Hindlimb muscle (tissue), 1 donor: ENCODE results near the gene TNS3. TPM values are rescaled to one million over a fixed set of nuclear protein-coding genes. Genes with fewer than 3 reads are reported as not detected.

Experiments
- DNase-seq: peaks from one replicate; pipeline ENCODE4 v3.0.0-alpha.2; 2013
- polyA plus RNA-seq: library from polyadenylated mRNA; unstranded; fragments of 120-200 nt; gene quantifications from one replicate; pipeline ENCODE4 v1.2.1, GENCODE V29; 2013; ENCODE audit not compliant: insufficient read length

TNS3 gene
- polyA plus RNA-seq, 1 donor = 24.9 TPM

DNA sequence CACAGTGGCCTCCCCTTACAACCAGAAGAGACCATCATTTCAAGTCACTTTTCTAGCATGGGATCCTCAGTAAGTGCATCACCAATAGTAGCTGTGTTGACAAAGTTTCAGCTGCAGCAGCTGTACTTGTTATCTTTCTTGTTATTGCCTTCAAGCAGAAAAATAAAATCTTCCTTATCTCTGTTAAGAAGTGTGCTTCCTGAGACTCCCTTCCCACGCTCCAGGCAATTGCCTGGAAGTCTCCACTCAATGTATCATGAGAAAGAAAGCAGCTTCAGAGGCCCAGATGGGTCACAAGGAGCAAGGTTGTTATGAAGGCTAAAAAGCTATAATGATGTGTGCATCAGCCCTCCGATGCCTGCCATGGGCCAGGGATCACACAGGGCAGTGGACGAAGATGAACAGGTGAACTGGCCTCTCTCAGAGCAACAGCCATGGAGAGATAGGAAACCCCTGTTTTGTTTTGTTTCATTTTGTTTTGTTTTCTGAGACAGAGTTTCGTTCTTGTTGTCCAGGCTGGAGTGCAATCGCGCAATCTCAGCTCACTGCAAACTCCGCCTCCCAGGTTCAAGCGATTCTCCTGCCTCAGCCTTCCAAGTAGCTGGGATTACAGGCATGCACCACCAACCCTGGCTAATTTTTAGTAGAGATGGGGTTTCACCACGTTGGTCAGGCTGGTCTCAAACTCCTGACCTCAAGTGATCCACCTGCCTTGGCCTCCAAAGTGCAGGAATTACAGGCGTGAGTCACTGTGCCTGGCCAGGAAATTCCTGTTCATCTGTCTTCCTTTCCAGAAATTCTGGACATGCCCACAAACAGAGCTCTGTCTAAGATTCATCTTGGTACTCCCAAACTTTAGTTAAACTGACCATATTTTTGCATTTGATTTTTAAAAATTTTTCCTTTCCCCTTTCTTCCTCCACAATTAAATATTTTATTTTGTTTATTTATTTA, 340.5 kb downstream of the TNS3 start:
- no peak for DNase-seq

DNA sequence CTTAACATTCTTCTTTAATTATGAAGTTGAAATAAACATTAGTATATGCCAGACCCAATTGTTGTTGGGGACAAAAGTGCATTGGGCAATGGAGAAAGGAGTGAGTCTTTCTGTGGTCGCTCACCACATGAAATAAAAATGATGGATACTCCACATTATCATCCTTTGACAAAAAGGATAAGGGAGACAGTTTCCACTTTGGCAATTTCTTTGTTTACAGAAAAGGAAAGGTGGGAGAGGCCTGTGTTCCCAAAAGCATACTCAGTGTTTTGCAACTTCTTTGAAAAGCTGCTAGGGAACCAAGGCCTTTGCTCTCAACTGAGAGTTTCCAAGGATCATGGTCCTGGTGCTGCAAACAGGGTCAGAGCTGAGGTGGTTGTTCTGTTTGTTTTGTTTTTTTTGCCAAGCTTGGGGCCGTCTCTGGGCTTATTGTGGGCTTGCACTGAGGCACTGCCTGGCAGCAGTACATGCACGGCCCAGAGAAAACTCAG, 341.9 kb downstream of the TNS3 start:
- peak; percentile 40 for DNase-seq

DNA sequence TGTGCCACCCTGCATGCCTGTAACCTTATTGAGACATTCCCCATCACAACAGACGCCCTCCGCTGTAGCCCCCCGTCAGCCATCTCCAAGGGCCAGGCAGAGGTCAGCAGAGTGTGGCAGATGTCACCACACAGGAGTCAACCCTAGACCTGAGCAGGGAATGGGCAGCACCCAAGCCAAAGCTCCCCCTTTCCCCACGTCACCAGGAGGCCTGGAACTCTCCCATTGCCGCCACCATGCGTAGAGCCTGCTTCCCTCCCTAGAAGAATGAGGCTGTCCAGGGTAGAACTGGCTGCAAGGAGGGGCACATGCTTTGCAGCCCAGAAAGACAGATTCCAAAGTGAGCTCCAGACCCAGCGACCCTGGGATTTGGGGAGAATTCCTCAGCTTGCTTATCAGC, 342.9 kb downstream of the TNS3 start:
- DNase-seq = no peak

DNA sequence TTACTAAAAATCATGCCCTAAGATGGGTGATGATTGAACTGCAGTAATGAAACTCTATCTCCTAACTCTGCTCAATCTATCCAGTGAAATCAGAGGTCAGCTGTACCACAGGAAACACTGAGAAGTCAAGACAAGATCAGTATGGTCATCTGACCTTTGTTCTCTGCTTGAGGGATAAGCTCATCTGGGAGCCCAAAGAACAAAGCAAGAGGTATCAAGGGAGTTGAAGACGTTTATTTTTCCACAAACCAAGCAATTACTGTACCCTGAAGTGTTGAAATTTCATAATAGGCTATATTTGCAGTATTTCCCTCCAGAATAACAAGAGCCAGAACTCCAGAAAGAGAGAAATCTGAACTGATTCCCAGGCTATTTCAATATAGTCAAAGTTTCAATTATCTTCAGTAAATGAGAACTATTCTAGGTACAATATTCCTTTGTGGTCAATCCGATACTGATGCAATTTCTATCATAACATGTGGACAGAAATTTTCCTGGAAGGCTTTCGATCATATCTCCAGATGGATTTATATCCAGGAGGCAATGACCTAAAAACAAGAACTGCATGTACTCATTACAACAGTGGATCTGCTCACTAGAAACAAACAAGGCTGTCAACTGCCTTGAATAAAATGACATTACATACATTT, 345.3 kb downstream of the TNS3 start:
- DNase-seq = no peak

DNA sequence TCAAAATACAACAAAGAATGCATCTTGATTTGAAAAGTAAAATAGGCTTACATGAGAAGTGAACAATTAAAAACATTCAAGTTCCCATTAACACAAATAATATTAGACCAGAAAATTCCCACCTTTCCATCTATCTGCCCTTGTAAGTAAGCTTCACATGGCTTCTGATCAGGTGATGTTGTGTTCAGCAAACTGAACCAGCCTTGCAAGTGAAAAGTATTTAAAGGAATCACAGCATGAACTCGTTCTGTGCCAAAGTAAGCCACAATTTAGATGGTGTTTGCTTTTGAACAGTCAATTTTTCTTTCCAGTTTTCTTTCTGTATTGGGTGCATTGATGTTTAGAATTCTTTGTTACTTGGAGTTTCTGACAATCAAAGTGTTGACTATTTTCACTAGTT, 347.9 kb downstream of the TNS3 start:
- no peak for DNase-seq

DNA sequence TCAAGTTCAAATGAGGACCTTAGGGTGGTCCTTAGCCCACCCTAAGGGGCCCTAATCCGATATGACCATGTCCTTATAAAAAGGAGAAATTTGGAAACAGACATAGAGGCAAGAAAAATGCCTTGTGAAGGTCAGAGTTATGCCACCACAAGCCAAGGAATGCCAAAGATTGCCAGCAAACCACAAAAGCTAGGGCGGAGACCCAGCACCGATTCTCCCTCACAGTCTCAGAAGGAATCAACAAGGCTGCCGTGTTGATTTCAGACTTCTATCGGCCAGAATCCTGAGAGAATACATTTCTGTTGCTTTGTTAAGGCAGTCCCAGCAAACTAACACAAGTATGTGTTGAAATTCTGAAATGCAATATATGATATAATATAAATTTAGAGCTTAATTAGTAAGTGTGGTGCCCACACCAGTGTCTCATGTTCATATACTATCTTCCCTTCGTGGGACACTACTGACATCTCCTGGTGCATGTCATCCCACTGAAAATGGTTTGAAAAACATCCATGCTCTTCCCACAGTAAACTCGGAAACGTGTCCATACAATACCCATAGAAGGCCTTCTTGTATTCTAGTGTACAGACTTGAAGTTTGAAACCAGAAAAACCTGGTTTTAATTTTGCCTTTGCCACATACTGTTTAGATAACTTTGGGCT, 349.0 kb downstream of the TNS3 start:
- DNase-seq = no peak

DNA sequence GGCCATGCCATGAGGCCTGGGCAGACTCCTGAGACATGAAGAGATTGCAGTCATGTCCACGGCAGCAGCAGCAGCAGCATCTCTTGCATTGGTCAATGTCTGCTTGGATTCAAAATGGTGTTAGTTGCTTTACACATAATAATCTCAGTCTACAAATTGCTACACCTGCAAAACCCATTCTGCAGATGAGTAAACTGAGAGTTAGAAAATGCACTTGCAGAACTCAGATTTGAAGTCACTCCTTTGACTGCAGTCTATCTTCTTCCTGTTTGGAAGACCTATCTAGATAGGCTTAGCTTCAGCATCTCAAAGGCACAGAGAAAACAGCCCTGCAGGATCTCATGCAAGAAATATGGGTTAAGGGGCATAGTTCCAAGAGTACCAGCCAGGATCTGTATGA, 350.3 kb downstream of the TNS3 start:
- DNase-seq = no peak

DNA sequence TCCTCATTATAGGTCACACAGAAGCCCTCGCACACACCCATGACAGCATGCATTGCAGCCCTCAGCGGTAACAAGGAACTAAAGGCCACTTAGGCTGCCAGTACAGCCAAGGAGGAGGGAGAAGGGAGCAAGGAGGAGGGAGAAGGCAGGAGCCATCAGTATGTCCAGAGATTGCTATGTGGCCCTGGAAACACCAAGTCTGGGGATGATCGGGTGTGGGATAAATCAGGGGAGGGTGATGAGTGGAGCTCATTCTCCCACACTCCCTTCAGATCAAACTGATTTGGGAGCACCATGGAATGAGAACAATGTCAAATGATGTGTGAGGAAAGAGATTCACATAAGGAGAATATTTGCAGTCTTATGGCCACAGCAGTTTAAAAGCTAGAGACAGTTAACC, 350.9 kb downstream of the TNS3 start:
- DNase-seq = no peak

DNA sequence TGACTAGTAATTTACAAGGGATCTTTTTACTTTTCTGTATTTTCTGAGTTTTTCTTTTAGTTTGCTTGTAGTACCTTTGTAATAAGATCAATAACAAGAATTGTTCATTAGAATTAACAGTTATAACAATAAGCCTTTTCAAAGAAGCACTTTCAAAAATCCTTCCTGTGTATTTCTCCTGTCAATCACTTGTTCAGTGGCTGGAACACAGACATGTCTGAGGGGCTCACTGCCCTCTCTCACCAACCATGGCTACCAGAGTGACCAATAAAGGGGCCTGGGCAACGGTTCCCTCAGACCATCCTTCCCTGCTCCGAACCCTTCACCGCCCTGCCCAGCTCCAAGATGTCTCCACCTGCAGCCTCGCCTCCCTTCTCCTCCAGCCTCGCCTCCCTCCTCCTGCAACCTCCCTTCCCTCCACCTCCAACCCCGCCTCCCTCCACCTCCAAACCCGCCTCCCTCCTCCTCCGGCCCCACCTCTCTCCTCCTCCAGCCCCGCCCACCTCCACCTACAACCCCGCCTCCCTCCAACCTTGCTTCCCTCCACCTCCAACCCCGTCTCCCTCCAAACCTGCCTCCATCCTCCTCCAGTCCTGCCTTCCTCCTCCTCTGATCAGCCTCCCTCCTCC, 353.4 kb downstream of the TNS3 start:
- no peak for DNase-seq

DNA sequence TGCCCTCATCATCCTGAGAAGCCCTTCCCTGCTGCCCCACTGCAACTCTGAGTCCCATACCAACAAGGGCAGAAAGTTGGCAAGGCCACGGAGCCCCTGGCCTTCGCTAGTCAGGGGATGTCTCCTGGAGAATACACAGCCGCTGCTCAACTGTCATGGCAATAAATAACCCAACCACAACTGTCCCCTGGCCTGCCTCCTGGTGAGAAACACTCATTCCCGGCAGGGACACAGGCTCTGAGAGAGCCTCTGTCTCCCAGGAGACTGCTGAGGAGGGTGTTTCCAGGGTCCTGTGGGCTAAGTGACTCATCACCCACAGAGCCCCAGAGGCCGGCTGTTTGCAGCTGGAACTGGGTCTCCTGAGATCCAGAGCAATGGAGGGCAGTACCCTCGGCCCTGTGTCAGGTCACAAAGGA, 354.1 kb downstream of the TNS3 start:
- DNase-seq = no peak

DNA sequence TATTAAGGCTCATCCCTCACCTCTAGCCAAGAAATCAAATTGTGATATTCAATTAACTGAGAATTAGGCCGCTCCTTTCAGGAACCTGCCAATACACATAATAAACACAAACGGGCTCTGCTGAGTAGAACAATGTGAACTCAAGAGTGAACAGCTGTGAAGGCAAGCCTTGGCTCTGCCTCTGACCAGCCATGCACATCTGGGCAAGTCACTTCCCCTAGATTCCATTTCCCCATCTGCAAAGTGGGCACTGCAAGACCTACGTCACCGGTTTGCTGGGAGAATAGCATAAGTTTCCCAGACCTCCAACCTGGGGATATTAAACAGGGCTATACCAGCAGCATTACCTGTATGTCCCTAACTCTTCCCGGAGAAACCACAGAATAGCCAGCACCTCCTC, 355.2 kb downstream of the TNS3 start:
- DNase-seq = no peak

DNA sequence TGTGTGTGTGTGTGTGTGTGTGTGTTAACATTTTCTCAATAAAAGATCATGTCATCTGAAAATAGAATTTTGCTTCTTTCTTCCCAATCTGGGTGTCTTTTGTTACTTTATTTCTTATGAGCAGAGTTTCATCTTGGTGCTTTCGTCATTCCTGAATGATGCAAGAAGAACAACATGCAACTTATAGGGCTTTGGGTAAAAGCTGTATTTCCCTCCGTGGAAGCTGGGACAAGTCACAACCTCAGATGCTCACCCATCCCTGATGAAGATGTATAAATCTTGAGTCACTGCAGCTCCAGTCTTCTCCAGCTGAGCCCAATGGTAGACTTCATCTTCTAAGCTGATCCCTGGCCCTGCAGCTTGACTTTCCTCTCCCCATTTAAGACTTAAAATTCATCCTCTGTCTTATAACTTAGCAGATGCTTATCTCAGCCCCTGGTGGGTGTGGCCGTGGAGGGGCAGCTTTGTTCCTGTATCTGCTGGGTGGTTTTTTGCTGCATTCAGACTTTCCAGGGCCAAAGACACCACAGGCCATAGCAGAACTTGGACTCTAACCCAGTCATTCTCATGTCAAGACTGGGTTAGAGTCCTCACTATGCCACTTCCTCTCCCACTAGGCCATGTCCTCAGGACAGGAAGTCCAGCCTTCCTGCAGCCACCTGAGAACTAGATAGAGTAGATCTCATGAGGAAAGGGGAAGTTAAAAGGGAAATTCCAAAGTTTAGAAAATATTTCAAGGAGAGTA, 356.4 kb downstream of the TNS3 start:
- DNase-seq = no peak
